B cell (primary cell): ENCODE data around the gene ASIC1. TPM values are rescaled to one million over a fixed set of nuclear protein-coding genes. Genes with fewer than 3 reads are reported as not detected.

Source experiments
- ATAC-seq: fragments of 200-7000 bp; cut with Tn5 transposase; one replicate; pipeline ENCODE4 v1.10.0; 2021; ENCODE audit warnings: low read depth, mild to moderate bottlenecking, moderate number of reproducible peaks, moderate library complexity
- CTCF ChIA-PET: fragments of 350-600 bp; sonication (Branson Sonifier 250); formaldehyde crosslinking; loops from one replicate; lab custom pipeline; 2021; ENCODE audit warnings: antibody characterized with exemption, inconsistent platforms; lab: Charles Lee
- POLR2A ChIA-PET: fragments of 350-600 bp; sonication (Branson Sonifier 250); formaldehyde crosslinking; loops from one replicate; lab custom pipeline; 2021; ENCODE audit warnings: antibody characterized with exemption; lab: Charles Lee
- DNase-seq: peaks from one replicate; pipeline ENCODE4 v3.0.0; 2013
- H2AFZ ChIP-seq: 2 replicates; pipeline ENCODE4 v1.6.1; 2012; ENCODE audit warnings: mild to moderate bottlenecking, low read depth, low read length; ENCODE audit not compliant: insufficient read depth, poor library complexity, severe bottlenecking
- H3K27ac ChIP-seq, 2 donors: 1 replicate in 1 of 2; 2 replicates in 1 of 2; pipeline ENCODE4 v1.5.1; 2012 to 2013; ENCODE audit warnings: low read length in 2 of 2, mild to moderate bottlenecking in 2 of 2, moderate library complexity in 1 of 2
- H3K27me3 ChIP-seq, 4 experiments: fragments of 200-600 bp in 1 of 4; sonication (generic) in 1 of 4; replicated peaks in 1 of 4; 1 replicate in 2 of 4; 2 replicates in 2 of 4; pipeline versions ENCODE4 v1.6.1 to v1.7.0; 2013 to 2016; ENCODE audit warnings: low read length in 3 of 4, mild to moderate bottlenecking in 2 of 4, mixed read lengths in 1 of 4, moderate library complexity in 1 of 4; ENCODE audit not compliant: insufficient read depth in 4 of 4, control insufficient read depth in 3 of 4; ENCODE audit errors: control extremely low read depth in 1 of 4
- H3K36me3 ChIP-seq, 2 experiments: replicated peaks in 1 of 2; 1 replicate in 1 of 2; 2 replicates in 1 of 2; pipeline versions ENCODE4 v1.6.1 to v1.7.1; 2013; ENCODE audit warnings: low read length in 1 of 2; ENCODE audit not compliant: insufficient read depth in 2 of 2, control insufficient read depth in 1 of 2; ENCODE audit errors: control extremely low read depth in 1 of 2, extremely low read depth in 1 of 2
- H3K4me1 ChIP-seq, 2 donors: fragments of 200-600 bp in 1 of 2; sonication (generic) in 1 of 2; 1 replicate in 1 of 2; 2 replicates in 1 of 2; pipeline versions ENCODE4 v1.5.1 to v1.6.1; 2013 to 2017; ENCODE audit warnings: low read length in 2 of 2; ENCODE audit not compliant: control insufficient read depth in 2 of 2, insufficient read depth in 2 of 2
- H3K4me2 ChIP-seq: replicated peaks from 2 replicates; pipeline ENCODE3; 2012; ENCODE audit warnings: mild to moderate bottlenecking, low read depth, low read length; ENCODE audit not compliant: poor library complexity, severe bottlenecking
- H3K4me3 ChIP-seq, 5 experiments: fragments of 200-600 bp in 1 of 5; sonication (generic) in 1 of 5; 1 replicate in 3 of 5; 2 replicates in 2 of 5; pipeline versions ENCODE4 v1.5.1 to v1.7.0; 2011 to 2016; ENCODE audit warnings: low read length in 4 of 5, mild to moderate bottlenecking in 4 of 5, low read depth in 2 of 5, control low read depth in 1 of 5, moderate library complexity in 1 of 5; ENCODE audit not compliant: insufficient read depth in 1 of 5; ENCODE audit errors: control extremely low read depth in 1 of 5, extremely low read depth in 1 of 5
- H3K79me2 ChIP-seq: fragments of 200-600 bp; sonication (generic); one replicate; pipeline ENCODE4 v1.6.0; 2016; ENCODE audit warnings: low read length; ENCODE audit not compliant: control insufficient read depth, insufficient read depth
- H3K9ac ChIP-seq: fragments of 200-600 bp; sonication (generic); 2 replicates; pipeline ENCODE4 v1.6.1; 2017; ENCODE audit warnings: mild to moderate bottlenecking, low read length, moderate library complexity
- H3K9me3 ChIP-seq, 3 donors: one replicate each; pipeline versions ENCODE4 v1.6.1 to v1.7.1; 2013; ENCODE audit warnings: low read length in 2 of 3; ENCODE audit not compliant: control insufficient read depth in 2 of 3, insufficient read depth in 1 of 3; ENCODE audit errors: control extremely low read depth in 1 of 3
- H4K20me1 ChIP-seq: 2 replicates; pipeline ENCODE4 v1.6.0; 2012; ENCODE audit warnings: mild to moderate bottlenecking, low read length; ENCODE audit not compliant: insufficient read depth, control insufficient read depth, poor library complexity, severe bottlenecking
- H3K27ac Mint-ChIP-seq: one replicate; pipeline ENCODE4 v1.8.0; 2021; ENCODE audit warnings: mixed read lengths
- H3K27me3 Mint-ChIP-seq: one replicate; pipeline ENCODE4 v1.8.0; 2021; ENCODE audit warnings: mixed read lengths
- H3K4me1 Mint-ChIP-seq: one replicate; pipeline ENCODE4 v1.8.0; 2021; ENCODE audit warnings: mixed read lengths
- H3K4me3 Mint-ChIP-seq: one replicate; pipeline ENCODE4 v1.8.0; 2021; ENCODE audit warnings: mixed read lengths
- H3K9me3 Mint-ChIP-seq: one replicate; pipeline ENCODE4 v1.8.0; 2022; ENCODE audit warnings: mixed read lengths; ENCODE audit not compliant: insufficient read depth
- CTCF ChIP-seq: fragments of 200-600 bp; IDR thresholded peaks from one replicate; pipeline ENCODE4 v1.8.0; 2022; ENCODE audit warnings: antibody characterized with exemption, mild to moderate bottlenecking
- EZH2 ChIP-seq: IDR thresholded peaks from 2 replicates; pipeline ENCODE4 v1.6.1; 2012; ENCODE audit warnings: borderline replicate concordance, low read depth, mild to moderate bottlenecking, moderate library complexity, low read length; ENCODE audit not compliant: insufficient read depth, poor library complexity, severe bottlenecking
- WGBS: methylation state at CpG from one replicate; pipeline ENCODE4 v1.1.5; 2013; ENCODE audit warnings: missing lambda C conversion rate; ENCODE audit not compliant: insufficient coverage; 5-methylcytosine and 5-hydroxymethylcytosine counted together
- intact Hi-C: fragments of 100-400 bp; cut with micrococcal nuclease; formaldehyde crosslinking; loops from one replicate; pipeline ENCODE4 v1.10.0; 2022
- polyA plus RNA-seq: library from polyadenylated mRNA; depleted of rRNA; stranded (reverse); fragments of >200 nt; gene quantifications from 2 replicates; pipeline ENCODE4 v1.2.3, GENCODE V29; 2012
- total RNA-seq, 2 donors: library from RNA; stranded (reverse); fragments of 120-200 nt in 1 of 2; gene quantifications; 1 replicate in 1 of 2; 2 replicates in 1 of 2; pipeline versions ENCODE4 v1.2.3 to v1.2.4, GENCODE V29; 2013 to 2022

ASIC1 gene
- total and polyA plus RNA-seq, 2 donors (not counting 1 experiment from before 2014, with no cell fraction given) = not detected

GRCh38 chr12:50132505-50133135 lies 75.2 kb downstream of the ASIC1 start:
- ATAC-seq (no peak), DNase-seq (peak; percentile 42)
- peaks cover 6 to 7% of the 10 kb centered on the region in 2 donors for H3K4me1 ChIP-seq
- H3K9me3 ChIP-seq = no peaks in the 10 kb centered on the region
- Mint-ChIP-seq H3K4me3 (no peak overlapping the region), H3K9me3 (no peaks in the 10 kb centered on the region), H3K27me3 (no peaks in the 10 kb centered on the region), H3K4me1 (peaks cover 14% of the 10 kb centered on the region), H3K27ac (peak overlapping the region; percentile 8)
- WGBS = 64% methylated on average over 2 of the region's 2 CpGs
- H2AFZ ChIP-seq = no peak overlapping the region
- peaks cover 2 to 72% of the 10 kb centered on the region in 2 experiments for H3K36me3 ChIP-seq
- peaks cover 27% of the 10 kb centered on the region for H4K20me1 ChIP-seq
- peak overlapping the region in 1 of 2 donors; percentile 35 for H3K27ac ChIP-seq
- peaks cover 23% of the 10 kb centered on the region for H3K79me2 ChIP-seq
- POLR2A ChIA-PET = interaction anchor here (0.6 kb wide), 1 partner anchor 513 kb away, joined by 6 read pairs; no protein-coding TSS in a partner anchor
- H3K4me3 ChIP-seq = no peak overlapping the region
- CTCF ChIA-PET = interaction anchor here (0.7 to 5.9 kb wide), 20 partner anchors 10 to 182 kb away, joined by 3 to 48 read pairs (median 4); partner anchors contain the start of genes CERS5 and COX14
- H3K4me2 ChIP-seq = no peak overlapping the region
- intact Hi-C loops = loop anchor here (1.0 to 2.0 kb wide), 2 partner anchors 43 to 44 kb away; no protein-coding TSS in a partner anchor
- no peaks in the 10 kb centered on the region for H3K27me3 ChIP-seq
- no peak overlapping the region for H3K9ac ChIP-seq
- TF ChIP-seq EZH2 (no peak), CTCF (peak; percentile 48)

Other genes starting within 250 kb of the ASIC1 start
- gene NCKAP5L, start 229.2 kb upstream of the ASIC1 start, total RNA-seq = 13.2 and 13.4 TPM in 2 replicates
- gene NCKAP5L, start 229.2 kb upstream of the ASIC1 start, polyA plus RNA-seq = 3.2 and 4.0 TPM in 2 replicates
- gene BCDIN3D, start 214.5 kb upstream of the ASIC1 start, total RNA-seq = 14.7 and 17.4 TPM in 2 replicates
- 1.3 and 2.0 TPM in 2 replicates for gene BCDIN3D, start 214.5 kb upstream of the ASIC1 start, polyA plus RNA-seq
- not detected in 2 replicates for gene FAIM2, start 153.7 kb upstream of the ASIC1 start, total RNA-seq
- not detected in 2 replicates for gene FAIM2, start 153.7 kb upstream of the ASIC1 start, polyA plus RNA-seq
- gene AQP2, start 106.9 kb upstream of the ASIC1 start, total RNA-seq = not detected in 2 replicates
- not detected in 2 replicates for gene AQP2, start 106.9 kb upstream of the ASIC1 start, polyA plus RNA-seq
- gene AQP5, start 95.7 kb upstream of the ASIC1 start, total RNA-seq = not detected in 2 replicates
- not detected in 2 replicates for gene AQP5, start 95.7 kb upstream of the ASIC1 start, polyA plus RNA-seq
- gene AQP6, start 84.6 kb upstream of the ASIC1 start, total RNA-seq = not detected in 2 replicates
- not detected in 2 replicates for gene AQP6, start 84.6 kb upstream of the ASIC1 start, polyA plus RNA-seq
- 11.3 and 14.2 TPM in 2 replicates for gene RACGAP1, start 32.1 kb upstream of the ASIC1 start, total RNA-seq
- gene RACGAP1, start 32.1 kb upstream of the ASIC1 start, polyA plus RNA-seq = 4.1 TPM in 2 replicates
- 101 and 104 TPM in 2 replicates for gene SMARCD1, start 27.7 kb downstream of the ASIC1 start, total RNA-seq
- 67.8 and 78.0 TPM in 2 replicates for gene SMARCD1, start 27.7 kb downstream of the ASIC1 start, polyA plus RNA-seq
- gene GPD1, start 46.4 kb downstream of the ASIC1 start, total RNA-seq = 0.54 and 1.1 TPM in 2 replicates
- 0.88 and 1.1 TPM in 2 replicates for gene GPD1, start 46.4 kb downstream of the ASIC1 start, polyA plus RNA-seq
- gene COX14, start 54.6 kb downstream of the ASIC1 start, total RNA-seq = 31.8 and 33.8 TPM in 2 replicates
- gene COX14, start 54.6 kb downstream of the ASIC1 start, polyA plus RNA-seq = 41.7 and 60.4 TPM in 2 replicates
- 70.9 and 72.0 TPM in 2 replicates for gene CERS5, start 109.8 kb downstream of the ASIC1 start, total RNA-seq
- gene CERS5, start 109.8 kb downstream of the ASIC1 start, polyA plus RNA-seq = 32.3 and 39.5 TPM in 2 replicates
- 2.1 and 2.9 TPM in 2 replicates for gene LIMA1, start 225.9 kb downstream of the ASIC1 start, total RNA-seq
- gene LIMA1, start 225.9 kb downstream of the ASIC1 start, polyA plus RNA-seq = 1.2 and 1.3 TPM in 2 replicates